ENCODE measurements around the gene DDX4.

DNA sequence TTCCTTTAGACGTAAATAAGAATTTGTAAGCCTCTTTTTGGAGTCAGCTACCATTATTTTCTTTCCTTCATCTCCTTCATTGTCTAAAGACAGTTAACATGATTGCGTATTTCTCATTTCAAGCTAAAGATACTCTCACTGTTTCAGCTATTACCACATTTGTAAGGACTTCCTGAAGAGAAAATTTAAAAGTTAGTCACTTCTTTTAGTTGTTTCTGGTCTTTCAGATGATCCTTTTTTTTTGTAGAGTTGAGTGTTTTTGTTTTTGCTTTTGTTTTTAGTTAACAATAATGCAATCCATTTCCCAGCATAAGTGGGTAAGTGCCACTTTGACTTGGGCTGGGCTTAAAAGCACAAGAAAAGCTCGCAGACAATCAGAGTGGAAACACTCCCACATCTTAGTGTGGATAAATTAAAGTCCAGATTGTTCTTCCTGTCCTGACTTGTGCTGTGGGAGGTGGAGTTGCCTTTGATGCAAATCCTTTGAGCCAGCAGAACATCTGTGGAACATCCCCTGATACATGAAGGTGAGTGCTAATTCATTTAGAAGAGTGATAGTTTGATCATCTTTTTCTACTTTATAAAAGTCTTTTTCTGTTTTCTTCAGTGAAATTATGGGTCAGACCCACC is 115.3 kb downstream of the DDX4 start:
- TF ChIP-seq CTCF (IDR thresholded peaks at IDR 0.05), result no peak
- no peak for TF ChIP-seq ZFX (IDR thresholded peaks at IDR 0.05; ENCODE audit: borderline replicate concordance)

Measured in 22Rv1 (cell line).